ENCODE results near the gene RD3L.

- TF ChIP-seq POLR2A (IDR thresholded peaks at IDR 0.05) = no peak
- no peak for TF ChIP-seq EP300 (IDR thresholded peaks at IDR 0.05)
These were observed 44.1 kb downstream of the RD3L start for GRCh38 chr14:103898204-103898603.

Data from tibial nerve (tissue), 3 donors.